Loucy (cell line): ENCODE results near the gene RIOK3.

Experiments used
- EZH2phosphoT487 ChIP-seq: fragments of 200-600 bp; IDR thresholded peaks from 2 replicates; pipeline ENCODE4 v1.6.1; 2018; ENCODE audit warnings: antibody characterized with exemption, mild to moderate bottlenecking, moderate library complexity, borderline replicate concordance
- TF ChIP-seq, protein P1 (sequence below): fragments of 200-600 bp; sonication (generic); conservative IDR thresholded peaks from 2 replicates; pipeline ENCODE4 v1.5.1; 2014; ENCODE audit warnings: mild to moderate bottlenecking, antibody characterized with exemption, low read length

GRCh38 chr18:23403310-23403709, 49.8 kb upstream of the RIOK3 start:
- no peak for TF ChIP-seq EZH2phosphoT487
- TF ChIP-seq, protein P1, sequence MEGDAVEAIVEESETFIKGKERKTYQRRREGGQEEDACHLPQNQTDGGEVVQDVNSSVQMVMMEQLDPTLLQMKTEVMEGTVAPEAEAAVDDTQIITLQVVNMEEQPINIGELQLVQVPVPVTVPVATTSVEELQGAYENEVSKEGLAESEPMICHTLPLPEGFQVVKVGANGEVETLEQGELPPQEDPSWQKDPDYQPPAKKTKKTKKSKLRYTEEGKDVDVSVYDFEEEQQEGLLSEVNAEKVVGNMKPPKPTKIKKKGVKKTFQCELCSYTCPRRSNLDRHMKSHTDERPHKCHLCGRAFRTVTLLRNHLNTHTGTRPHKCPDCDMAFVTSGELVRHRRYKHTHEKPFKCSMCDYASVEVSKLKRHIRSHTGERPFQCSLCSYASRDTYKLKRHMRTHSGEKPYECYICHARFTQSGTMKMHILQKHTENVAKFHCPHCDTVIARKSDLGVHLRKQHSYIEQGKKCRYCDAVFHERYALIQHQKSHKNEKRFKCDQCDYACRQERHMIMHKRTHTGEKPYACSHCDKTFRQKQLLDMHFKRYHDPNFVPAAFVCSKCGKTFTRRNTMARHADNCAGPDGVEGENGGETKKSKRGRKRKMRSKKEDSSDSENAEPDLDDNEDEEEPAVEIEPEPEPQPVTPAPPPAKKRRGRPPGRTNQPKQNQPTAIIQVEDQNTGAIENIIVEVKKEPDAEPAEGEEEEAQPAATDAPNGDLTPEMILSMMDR, result no peak
